ENCODE results near the gene PUS1.

The PUS1 gene

DNA sequence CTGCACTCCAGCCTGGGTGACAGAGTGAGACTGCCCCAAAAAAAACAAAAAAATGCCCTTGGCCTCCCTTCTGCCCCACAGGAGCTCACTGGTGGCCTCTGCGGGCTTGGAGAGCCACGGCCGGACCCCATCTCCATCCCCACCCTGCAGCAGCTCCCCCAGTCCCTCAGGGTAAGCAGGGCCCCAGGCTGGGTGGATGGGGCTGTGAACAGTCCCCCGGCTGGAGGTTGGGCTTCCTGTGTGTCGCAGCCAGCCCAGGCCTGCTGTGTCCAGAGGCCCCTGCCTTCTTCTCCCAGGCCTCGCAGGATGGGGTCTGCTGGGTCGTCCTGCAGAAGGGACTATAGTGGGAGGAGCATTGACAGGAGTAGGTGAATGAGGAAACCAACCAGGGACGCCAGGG is 15.4 kb upstream of the PUS1 start:
- DNase-seq: no peak
- WGBS (ENCODE audit: insufficient coverage): 91% methylated on average over 5 of the region's 8 CpGs
- H3K4me1 ChIP-seq (ENCODE audit: control extremely low read depth in 1 of 4, control insufficient read depth in 4 of 4, insufficient read depth in 4 of 4, low read length in 3 of 4): no peaks in the 10 kb centered on the region
- no peak overlapping the region for H3K27ac ChIP-seq (ENCODE audit: insufficient read depth in 1 of 2, low read depth in 1 of 2, low read length in 2 of 2, poor library complexity in 1 of 2, severe bottlenecking in 2 of 2)
- ChIA-PET CTCF (no interaction called here), POLR2A (no interaction called here)
- H3K4me3 ChIP-seq (ENCODE audit: control insufficient read depth in 1 of 7, extremely low read depth in 1 of 7, insufficient read depth in 4 of 7, low read depth in 2 of 7, low read length in 6 of 7): no peak overlapping the region
- peaks cover 15 to 91% (median 62%) of the 10 kb centered on the region in 4 experiments for H3K36me3 ChIP-seq (ENCODE audit: control insufficient read depth in 4 of 4, insufficient read depth in 4 of 4, low read length in 3 of 4)
- H3K27me3 ChIP-seq (replicated peaks in 2 of 5; ENCODE audit: control insufficient read depth in 4 of 5, insufficient read depth in 5 of 5, low read length in 4 of 5): no peaks in the 10 kb centered on the region
- H3K9me3 ChIP-seq (ENCODE audit: control extremely low read depth in 1 of 5, control insufficient read depth in 4 of 5, insufficient read depth in 2 of 5, low read depth in 1 of 5, low read length in 4 of 5): no peaks in the 10 kb centered on the region

DNA sequence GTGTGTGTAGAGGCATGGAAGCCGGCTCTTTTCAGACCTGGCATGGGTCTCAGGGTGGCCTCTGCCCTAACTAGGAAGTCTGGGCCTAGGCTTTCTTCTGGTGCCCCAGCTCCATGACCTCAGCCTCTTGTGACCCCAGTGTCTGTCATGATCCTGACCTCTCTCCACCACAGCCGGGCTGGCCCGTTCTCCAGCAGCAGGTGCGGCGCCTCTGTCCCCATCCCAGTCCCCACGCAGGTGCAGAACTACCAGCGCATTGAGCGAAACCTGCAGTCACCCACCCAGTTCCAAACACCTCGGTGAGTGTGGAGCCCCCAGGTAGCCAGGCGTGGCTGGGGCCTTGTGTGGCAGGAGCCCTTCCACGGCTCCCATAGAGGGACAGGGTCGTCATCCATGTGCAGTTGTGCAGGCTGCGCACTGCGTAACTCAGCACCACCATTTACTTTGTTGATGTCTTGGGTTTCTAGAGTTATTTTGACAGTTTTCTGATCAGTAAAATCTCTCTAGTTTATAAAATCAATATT is 14.8 kb upstream of the PUS1 start:
- 98% methylated on average over 12 of the region's 14 CpGs for WGBS (ENCODE audit: insufficient coverage)
- CTCF ChIA-PET: no interaction called here
- no peak for DNase-seq
- Histone ChIP-seq H3K9me3 (ENCODE audit: control extremely low read depth in 1 of 5, control insufficient read depth in 4 of 5, insufficient read depth in 2 of 5, low read depth in 1 of 5, low read length in 4 of 5) (no peaks in the 10 kb centered on the region), H3K4me3 (ENCODE audit: control insufficient read depth in 1 of 7, extremely low read depth in 1 of 7, insufficient read depth in 4 of 7, low read depth in 2 of 7, low read length in 6 of 7) (no peak overlapping the region), H3K4me1 (ENCODE audit: control extremely low read depth in 1 of 4, control insufficient read depth in 4 of 4, insufficient read depth in 4 of 4, low read length in 3 of 4) (no peaks in the 10 kb centered on the region), H3K27ac (ENCODE audit: insufficient read depth in 1 of 2, low read depth in 1 of 2, low read length in 2 of 2, poor library complexity in 1 of 2, severe bottlenecking in 2 of 2) (no peak overlapping the region), H3K27me3 (replicated peaks in 2 of 5; ENCODE audit: control insufficient read depth in 4 of 5, insufficient read depth in 5 of 5, low read length in 4 of 5) (no peaks in the 10 kb centered on the region), H3K36me3 (ENCODE audit: control insufficient read depth in 4 of 4, insufficient read depth in 4 of 4, low read length in 3 of 4) (peaks cover 13 to 89% (median 59%) of the 10 kb centered on the region in 4 experiments)
- POLR2A ChIA-PET: no interaction called here

- no peaks in the 10 kb centered on the region for H3K27me3 ChIP-seq (replicated peaks in 2 of 5; ENCODE audit: control insufficient read depth in 4 of 5, insufficient read depth in 5 of 5, low read length in 4 of 5)
- H3K9me3 ChIP-seq (ENCODE audit: control extremely low read depth in 1 of 5, control insufficient read depth in 4 of 5, insufficient read depth in 2 of 5, low read depth in 1 of 5, low read length in 4 of 5): no peaks in the 10 kb centered on the region
- CTCF ChIA-PET: interaction anchor here (1.0 kb wide), 1 partner anchor 11 kb away, joined by 3 read pairs; no protein-coding TSS in a partner anchor
- no peaks in the 10 kb centered on the region for H3K4me1 ChIP-seq (ENCODE audit: control extremely low read depth in 1 of 4, control insufficient read depth in 4 of 4, insufficient read depth in 4 of 4, low read length in 3 of 4)
- POLR2A ChIA-PET: interaction anchor here (0.5 kb wide), 1 partner anchor 46 kb away, joined by 4 read pairs; no protein-coding TSS in a partner anchor
- WGBS (ENCODE audit: insufficient coverage): 99% methylated on average over 18 of the region's 20 CpGs
- no peak overlapping the region for H3K4me3 ChIP-seq (ENCODE audit: control insufficient read depth in 1 of 7, extremely low read depth in 1 of 7, insufficient read depth in 4 of 7, low read depth in 2 of 7, low read length in 6 of 7)
- no peak for DNase-seq
- peaks cover 13 to 88% (median 61%) of the 10 kb centered on the region in 4 experiments for H3K36me3 ChIP-seq (ENCODE audit: control insufficient read depth in 4 of 4, insufficient read depth in 4 of 4, low read length in 3 of 4)
- H3K27ac ChIP-seq (ENCODE audit: insufficient read depth in 1 of 2, low read depth in 1 of 2, low read length in 2 of 2, poor library complexity in 1 of 2, severe bottlenecking in 2 of 2): no peak overlapping the region
Measured at GRCh38 chr12:131915000-131915689, 13.9 kb upstream of the PUS1 start.

GRCh38 chr12:131915823-131916222 is 13.3 kb upstream of the PUS1 start:
- POLR2A ChIA-PET: no interaction called here
- DNase-seq: no peak
- H3K27ac ChIP-seq (ENCODE audit: insufficient read depth in 1 of 2, low read depth in 1 of 2, low read length in 2 of 2, poor library complexity in 1 of 2, severe bottlenecking in 2 of 2): no peak overlapping the region
- H3K9me3 ChIP-seq (ENCODE audit: control extremely low read depth in 1 of 5, control insufficient read depth in 4 of 5, insufficient read depth in 2 of 5, low read depth in 1 of 5, low read length in 4 of 5): no peaks in the 10 kb centered on the region
- 97% methylated on average over 14 of the region's 21 CpGs for whole genome bisulfite sequencing (ENCODE audit: insufficient coverage)
- no peaks in the 10 kb centered on the region for H3K4me1 ChIP-seq (ENCODE audit: control extremely low read depth in 1 of 4, control insufficient read depth in 4 of 4, insufficient read depth in 4 of 4, low read length in 3 of 4)
- H3K27me3 ChIP-seq (replicated peaks in 2 of 5; ENCODE audit: control insufficient read depth in 4 of 5, insufficient read depth in 5 of 5, low read length in 4 of 5): no peaks in the 10 kb centered on the region
- H3K36me3 ChIP-seq (ENCODE audit: control insufficient read depth in 4 of 4, insufficient read depth in 4 of 4, low read length in 3 of 4): peaks cover 13 to 88% (median 60%) of the 10 kb centered on the region in 4 experiments
- CTCF ChIA-PET: interaction anchor here (1.0 kb wide), 2 partner anchors 11 to 80 kb away, joined by 3 read pairs; no protein-coding TSS in a partner anchor
- H3K4me3 ChIP-seq (ENCODE audit: control insufficient read depth in 1 of 7, extremely low read depth in 1 of 7, insufficient read depth in 4 of 7, low read depth in 2 of 7, low read length in 6 of 7): no peak overlapping the region

- Histone ChIP-seq H3K4me1 (ENCODE audit: control extremely low read depth in 1 of 4, control insufficient read depth in 4 of 4, insufficient read depth in 4 of 4, low read length in 3 of 4) (no peaks in the 10 kb centered on the region), H3K27ac (ENCODE audit: insufficient read depth in 1 of 2, low read depth in 1 of 2, low read length in 2 of 2, poor library complexity in 1 of 2, severe bottlenecking in 2 of 2) (no peak overlapping the region), H3K9me3 (ENCODE audit: control extremely low read depth in 1 of 5, control insufficient read depth in 4 of 5, insufficient read depth in 2 of 5, low read depth in 1 of 5, low read length in 4 of 5) (no peaks in the 10 kb centered on the region), H3K4me3 (ENCODE audit: control insufficient read depth in 1 of 7, extremely low read depth in 1 of 7, insufficient read depth in 4 of 7, low read depth in 2 of 7, low read length in 6 of 7) (no peak overlapping the region), H3K36me3 (ENCODE audit: control insufficient read depth in 4 of 4, insufficient read depth in 4 of 4, low read length in 3 of 4) (peaks cover 10 to 88% (median 57%) of the 10 kb centered on the region in 4 experiments), H3K27me3 (replicated peaks in 2 of 5; ENCODE audit: control insufficient read depth in 4 of 5, insufficient read depth in 5 of 5, low read length in 4 of 5) (no peaks in the 10 kb centered on the region)
- no peak for DNase-seq
- WGBS (ENCODE audit: insufficient coverage): 97% methylated on average over 29 of the region's 36 CpGs
- POLR2A ChIA-PET: no interaction called here
- CTCF ChIA-PET: interaction anchor here (1.0 kb wide), 2 partner anchors 12 to 81 kb away, joined by 3 read pairs; no protein-coding TSS in a partner anchor
Measured at GRCh38 chr12:131916306-131917138, 12.6 kb upstream of the PUS1 start.

GRCh38 chr12:131917139-131917710 is 11.9 kb upstream of the PUS1 start:
- WGBS (ENCODE audit: insufficient coverage): 99% methylated on average over 13 of the region's 31 CpGs
- POLR2A ChIA-PET: no interaction called here
- CTCF ChIA-PET: interaction anchor here (1.4 kb wide), 1 partner anchor 21 kb away, joined by 4 read pairs; no protein-coding TSS in a partner anchor
- no peak overlapping the region for H3K27ac ChIP-seq (ENCODE audit: insufficient read depth in 1 of 2, low read depth in 1 of 2, low read length in 2 of 2, poor library complexity in 1 of 2, severe bottlenecking in 2 of 2)
- H3K9me3 ChIP-seq (ENCODE audit: control extremely low read depth in 1 of 5, control insufficient read depth in 4 of 5, insufficient read depth in 2 of 5, low read depth in 1 of 5, low read length in 4 of 5): no peaks in the 10 kb centered on the region
- H3K27me3 ChIP-seq (replicated peaks in 2 of 5; ENCODE audit: control insufficient read depth in 4 of 5, insufficient read depth in 5 of 5, low read length in 4 of 5): no peaks in the 10 kb centered on the region
- no peaks in the 10 kb centered on the region for H3K4me1 ChIP-seq (ENCODE audit: control extremely low read depth in 1 of 4, control insufficient read depth in 4 of 4, insufficient read depth in 4 of 4, low read length in 3 of 4)
- H3K36me3 ChIP-seq (ENCODE audit: control insufficient read depth in 4 of 4, insufficient read depth in 4 of 4, low read length in 3 of 4): peaks cover 3 to 85% (median 55%) of the 10 kb centered on the region in 4 experiments
- DNase-seq: no peak
- H3K4me3 ChIP-seq (ENCODE audit: control insufficient read depth in 1 of 7, extremely low read depth in 1 of 7, insufficient read depth in 4 of 7, low read depth in 2 of 7, low read length in 6 of 7): no peak overlapping the region

All from common myeloid progenitor, CD34-positive (primary cell).